ENCODE results near the gene SRGAP3.

- TF ChIP-seq CTCF (IDR thresholded peaks at IDR 0.05) (no peak), POLR2A (IDR thresholded peaks at IDR 0.05) (no peak), EP300 (IDR thresholded peaks at IDR 0.05) (no peak), POLR2AphosphoS5 (IDR thresholded peaks at IDR 0.05) (no peak)
Observed at GRCh38 chr3:8992199-8992598, 257.2 kb downstream of the SRGAP3 start.

All from gastroesophageal sphincter (tissue), 3 donors.